Neural progenitor cell (in vitro differentiated cells): ENCODE data around the gene TTYH3. TPM values are rescaled to one million over a fixed set of nuclear protein-coding genes. Genes with fewer than 3 reads are reported as not detected.

Source experiments
- DNase-seq: peaks from one replicate; pipeline ENCODE4 v3.0.0-alpha.2; 2016; ENCODE audit warnings: low spot score
- H2AFZ ChIP-seq: fragments of 200-600 bp; sonication (generic); replicated peaks from 2 replicates; pipeline ENCODE4 v1.6.1; 2016; ENCODE audit warnings: antibody characterized with exemption
- H3F3A ChIP-seq: fragments of 200-600 bp; sonication (generic); 2 replicates; pipeline ENCODE4 v1.6.1; 2016; ENCODE audit warnings: antibody characterized with exemption, low read depth
- H3K27ac ChIP-seq: fragments of 200-600 bp; sonication (generic); 2 replicates; pipeline ENCODE4 v1.5.1; 2016; ENCODE audit warnings: mild to moderate bottlenecking
- H3K27me3 ChIP-seq: fragments of 200-600 bp; sonication (generic); 2 replicates; pipeline ENCODE4 v1.6.1; 2016; ENCODE audit warnings: mild to moderate bottlenecking, moderate library complexity
- H3K36me3 ChIP-seq: fragments of 200-600 bp; sonication (generic); 2 replicates; pipeline ENCODE4 v1.5.1; 2016
- H3K4me1 ChIP-seq: fragments of 200-600 bp; sonication (generic); 2 replicates; pipeline ENCODE4 v1.6.1; 2016; ENCODE audit warnings: mixed run types
- H3K4me2 ChIP-seq: fragments of 200-600 bp; sonication (generic); 2 replicates; pipeline ENCODE4 v1.6.1; 2016
- H3K4me3 ChIP-seq: fragments of 200-600 bp; sonication (generic); 2 replicates; pipeline ENCODE4 v1.5.1; 2016
- H3K79me2 ChIP-seq: fragments of 200-600 bp; sonication (generic); 2 replicates; pipeline ENCODE4 v1.6.1; 2016; ENCODE audit warnings: low read depth
- H3K9ac ChIP-seq: fragments of 200-600 bp; sonication (generic); 2 replicates; pipeline ENCODE4 v1.6.1; 2016
- H3K9me3 ChIP-seq: fragments of 200-600 bp; sonication (generic); 2 replicates; pipeline ENCODE4 v1.5.1; 2016; ENCODE audit warnings: low read depth
- H4K20me1 ChIP-seq: fragments of 200-600 bp; sonication (generic); 2 replicates; pipeline ENCODE4 v1.6.1; 2016; ENCODE audit warnings: low read depth
- H3K27ac Mint-ChIP-seq: 3 replicates; pipeline ENCODE4 v1.8.0; 2021; ENCODE audit warnings: mixed read lengths
- H3K27me3 Mint-ChIP-seq: 2 replicates; pipeline ENCODE4 v1.8.0; 2022; ENCODE audit warnings: low read depth, mild to moderate bottlenecking, inconsistent platforms, moderate library complexity, mixed read lengths; ENCODE audit not compliant: insufficient read depth
- H3K36me3 Mint-ChIP-seq: 3 replicates; pipeline ENCODE4 v1.8.0; 2021; ENCODE audit warnings: mixed read lengths
- H3K4me1 Mint-ChIP-seq: 3 replicates; pipeline ENCODE4 v1.8.0; 2021; ENCODE audit warnings: mixed read lengths
- H3K4me3 Mint-ChIP-seq: 3 replicates; pipeline ENCODE4 v1.8.0; 2021; ENCODE audit warnings: mild to moderate bottlenecking, moderate library complexity, mixed read lengths
- H3K9me3 Mint-ChIP-seq: 3 replicates; pipeline ENCODE4 v1.8.0; 2020; ENCODE audit warnings: mixed read lengths
- CTCF ChIP-seq: fragments of 200-600 bp; sonication (generic); IDR thresholded peaks from 2 replicates; pipeline ENCODE4 v1.5.1; 2017; ENCODE audit warnings: antibody characterized with exemption, mild to moderate bottlenecking
- EZH2 ChIP-seq: fragments of 200-600 bp; sonication (generic); IDR thresholded peaks from 2 replicates; pipeline ENCODE4 v1.6.1; 2017; ENCODE audit warnings: antibody characterized with exemption, mild to moderate bottlenecking, moderate library complexity
- EZH2phosphoT487 ChIP-seq: fragments of 200-600 bp; sonication (generic); IDR thresholded peaks from 2 replicates; pipeline ENCODE4 v1.6.1; 2017; ENCODE audit warnings: antibody characterized with exemption
- total RNA-seq: library from RNA; depleted of rRNA; stranded (reverse); fragments of >200 nt; gene quantifications from 2 replicates; pipeline ENCODE4 v1.2.3, GENCODE V29; 2015; ENCODE audit warnings: low replicate concordance

The TTYH3 gene
- total RNA-seq, 1 donor from 2014 or later: 13.2 TPM

- no peak for DNase-seq
- H3F3A ChIP-seq: no peaks in the 10 kb centered on the region
- H4K20me1 ChIP-seq: no peaks in the 10 kb centered on the region
- H3K9me3 ChIP-seq: no peaks in the 10 kb centered on the region
- Mint-ChIP-seq H3K27ac (peak overlapping the region; percentile 63), H3K36me3 (peaks cover 23% of the 10 kb centered on the region), H3K4me3 (no peak overlapping the region), H3K4me1 (no peaks in the 10 kb centered on the region), H3K9me3 (no peaks in the 10 kb centered on the region), H3K27me3 (peaks cover 2% of the 10 kb centered on the region)
- no peaks in the 10 kb centered on the region for H3K79me2 ChIP-seq
- H3K4me1 ChIP-seq: no peaks in the 10 kb centered on the region
- H2AFZ ChIP-seq: no peak overlapping the region
- H3K36me3 ChIP-seq: no peaks in the 10 kb centered on the region
- no peak for TF ChIP-seq CTCF
- no peak for TF ChIP-seq EZH2
- TF ChIP-seq EZH2phosphoT487: no peak
- H3K4me2 ChIP-seq: no peak overlapping the region
- no peak overlapping the region for H3K9ac ChIP-seq
- no peaks in the 10 kb centered on the region for H3K27me3 ChIP-seq
- H3K4me3 ChIP-seq: no peak overlapping the region
- H3K27ac ChIP-seq: no peak overlapping the region
These were observed 38.6 kb upstream of the TTYH3 start for GRCh38 chr7:2593036-2593727.

GRCh38 chr7:2594599-2594998 is 37.2 kb upstream of the TTYH3 start:
- Histone ChIP-seq H3K9ac (no peak overlapping the region), H3K4me3 (no peak overlapping the region), H3K9me3 (no peaks in the 10 kb centered on the region), H3K27me3 (no peaks in the 10 kb centered on the region), H3K79me2 (no peaks in the 10 kb centered on the region), H3K27ac (no peak overlapping the region), H3F3A (no peaks in the 10 kb centered on the region), H3K4me2 (no peak overlapping the region), H4K20me1 (no peaks in the 10 kb centered on the region), H2AFZ (no peak overlapping the region), H3K4me1 (no peaks in the 10 kb centered on the region), H3K36me3 (no peaks in the 10 kb centered on the region)
- no peaks in the 10 kb centered on the region for H3K9me3 Mint-ChIP-seq
- peaks cover 27% of the 10 kb centered on the region for H3K36me3 Mint-ChIP-seq
- H3K27me3 Mint-ChIP-seq: peaks cover 2% of the 10 kb centered on the region
- no peak overlapping the region for H3K4me3 Mint-ChIP-seq
- no peaks in the 10 kb centered on the region for H3K4me1 Mint-ChIP-seq
- no peak overlapping the region for H3K27ac Mint-ChIP-seq
- TF ChIP-seq CTCF: no peak
- TF ChIP-seq EZH2: no peak
- no peak for TF ChIP-seq EZH2phosphoT487
- DNase-seq: no peak

- Histone ChIP-seq H3K4me3 (no peak overlapping the region), H3K79me2 (no peaks in the 10 kb centered on the region), H3K27me3 (no peaks in the 10 kb centered on the region), H2AFZ (no peak overlapping the region), H3K9ac (no peak overlapping the region), H3F3A (peaks cover 5% of the 10 kb centered on the region), H3K4me1 (no peaks in the 10 kb centered on the region), H3K27ac (no peak overlapping the region), H4K20me1 (no peaks in the 10 kb centered on the region), H3K36me3 (no peaks in the 10 kb centered on the region), H3K4me2 (no peak overlapping the region), H3K9me3 (no peaks in the 10 kb centered on the region)
- no peak for TF ChIP-seq EZH2
- no peak for TF ChIP-seq CTCF
- no peak for TF ChIP-seq EZH2phosphoT487
- no peak for DNase-seq
- H3K27me3 Mint-ChIP-seq: no peaks in the 10 kb centered on the region
- no peaks in the 10 kb centered on the region for H3K4me1 Mint-ChIP-seq
- peak overlapping the region; percentile 9 for H3K27ac Mint-ChIP-seq
- H3K36me3 Mint-ChIP-seq: peaks cover 25% of the 10 kb centered on the region
- no peaks in the 10 kb centered on the region for H3K9me3 Mint-ChIP-seq
- H3K4me3 Mint-ChIP-seq: no peak overlapping the region
These were observed 36.4 kb upstream of the TTYH3 start for GRCh38 chr7:2595258-2595860.
